Measurements from ENCODE around the gene CXCL8. TPM values are rescaled to one million over a fixed set of nuclear protein-coding genes. Genes with fewer than 3 reads are reported as not detected.

The CXCL8 gene
- total and polyA plus RNA-seq, 4 donors: 1.3 to 17.9 (median 10.0) TPM

- Histone ChIP-seq H3K4me3 (ENCODE audit: low read length in 2 of 2) (no peak overlapping the region), H3K9me3 (ENCODE audit: control insufficient read depth, low read length) (no peaks in the 10 kb centered on the region), H3K4me1 (ENCODE audit: control insufficient read depth in 1 of 2, insufficient read depth in 2 of 2, low read length in 2 of 2) (no peaks in the 10 kb centered on the region), H3K27me3 (ENCODE audit: control insufficient read depth in 1 of 2, insufficient read depth in 2 of 2, low read length in 1 of 2) (peaks cover 0 to 1% of the 10 kb centered on the region in 2 donors), H3K27ac (ENCODE audit: low read depth in 1 of 2, low read length in 2 of 2) (no peak overlapping the region), H3K36me3 (ENCODE audit: control insufficient read depth in 1 of 2, insufficient read depth in 2 of 2, low read length in 1 of 2) (no peaks in the 10 kb centered on the region)
- WGBS, 2 donors: 90% methylated on average over 6 of the region's 6 CpGs
- ATAC-seq (ENCODE audit: low FRiP score): no peak
- DNase-seq: no peak
- intact Hi-C loops (cut with DNase I): no loop called here
Measured at GRCh38 chr4:73723928-73724327, 16.4 kb upstream of the CXCL8 start.

- ATAC-seq (ENCODE audit: low FRiP score) (no peak), DNase-seq (no peak)
- intact Hi-C loops (cut with DNase I): no loop called here
- Histone ChIP-seq H3K9me3 (ENCODE audit: control insufficient read depth, low read length) (no peaks in the 10 kb centered on the region), H3K4me1 (ENCODE audit: control insufficient read depth in 1 of 2, insufficient read depth in 2 of 2, low read length in 2 of 2) (peaks cover 0 to 4% of the 10 kb centered on the region in 2 donors), H3K4me3 (ENCODE audit: low read length in 2 of 2) (no peak overlapping the region), H3K27ac (ENCODE audit: low read depth in 1 of 2, low read length in 2 of 2) (no peak overlapping the region), H3K27me3 (ENCODE audit: control insufficient read depth in 1 of 2, insufficient read depth in 2 of 2, low read length in 1 of 2) (peaks cover 0 to 1% of the 10 kb centered on the region in 2 donors), H3K36me3 (ENCODE audit: control insufficient read depth in 1 of 2, insufficient read depth in 2 of 2, low read length in 1 of 2) (no peaks in the 10 kb centered on the region)
- 97 to 98% methylated on average over 4 of the region's 4 CpGs for WGBS, 2 donors
Measured at GRCh38 chr4:73725510-73725909, 14.9 kb upstream of the CXCL8 start.

- DNase-seq (no peak), ATAC-seq (ENCODE audit: low FRiP score) (no peak)
- H3K27ac ChIP-seq (ENCODE audit: low read depth in 1 of 2, low read length in 2 of 2): no peak overlapping the region
- H3K9me3 ChIP-seq (ENCODE audit: control insufficient read depth, low read length): no peaks in the 10 kb centered on the region
- 28 to 35% methylated on average over 1 of the region's 1 CpG for WGBS, 2 donors
- H3K4me3 ChIP-seq (ENCODE audit: low read length in 2 of 2): no peak overlapping the region
- H3K36me3 ChIP-seq (ENCODE audit: control insufficient read depth in 1 of 2, insufficient read depth in 2 of 2, low read length in 1 of 2): no peaks in the 10 kb centered on the region
- peaks cover 0 to 1% of the 10 kb centered on the region in 2 donors for H3K27me3 ChIP-seq (ENCODE audit: control insufficient read depth in 1 of 2, insufficient read depth in 2 of 2, low read length in 1 of 2)
- peaks cover 0 to 4% of the 10 kb centered on the region in 2 donors for H3K4me1 ChIP-seq (ENCODE audit: control insufficient read depth in 1 of 2, insufficient read depth in 2 of 2, low read length in 2 of 2)
- intact Hi-C loops (cut with DNase I): no loop called here
Measured at GRCh38 chr4:73725985-73726384, 14.4 kb upstream of the CXCL8 start.

GRCh38 chr4:73727685-73728084, 12.7 kb upstream of the CXCL8 start:
- no peaks in the 10 kb centered on the region for H3K9me3 ChIP-seq (ENCODE audit: control insufficient read depth, low read length)
- H3K27ac ChIP-seq (ENCODE audit: low read depth in 1 of 2, low read length in 2 of 2): no peak overlapping the region
- no peak overlapping the region for H3K4me3 ChIP-seq (ENCODE audit: low read length in 2 of 2)
- intact Hi-C loops (cut with DNase I): no loop called here
- H3K27me3 ChIP-seq (ENCODE audit: control insufficient read depth in 1 of 2, insufficient read depth in 2 of 2, low read length in 1 of 2): peaks cover 0 to under 1% of the 10 kb centered on the region in 2 donors
- DNase-seq (no peak), ATAC-seq (ENCODE audit: low FRiP score) (no peak)
- WGBS, 2 donors: 88 to 91% methylated on average over 8 of the region's 8 CpGs
- H3K36me3 ChIP-seq (ENCODE audit: control insufficient read depth in 1 of 2, insufficient read depth in 2 of 2, low read length in 1 of 2): no peaks in the 10 kb centered on the region
- peaks cover 0 to 4% of the 10 kb centered on the region in 2 donors for H3K4me1 ChIP-seq (ENCODE audit: control insufficient read depth in 1 of 2, insufficient read depth in 2 of 2, low read length in 2 of 2)

- no peaks in the 10 kb centered on the region for H3K36me3 ChIP-seq (ENCODE audit: control insufficient read depth in 1 of 2, insufficient read depth in 2 of 2, low read length in 1 of 2)
- intact Hi-C loops (cut with DNase I): no loop called here
- DNase-seq: no peak
- no peaks in the 10 kb centered on the region for H3K27me3 ChIP-seq (ENCODE audit: control insufficient read depth in 1 of 2, insufficient read depth in 2 of 2, low read length in 1 of 2)
- H3K4me3 ChIP-seq (ENCODE audit: low read length in 2 of 2): no peak overlapping the region
- H3K4me1 ChIP-seq (ENCODE audit: control insufficient read depth in 1 of 2, insufficient read depth in 2 of 2, low read length in 2 of 2): peaks cover 0 to 4% of the 10 kb centered on the region in 2 donors
- no peak for ATAC-seq (ENCODE audit: low FRiP score)
- 95 to 96% methylated on average over 6 of the region's 6 CpGs for WGBS, 2 donors
- H3K27ac ChIP-seq (ENCODE audit: low read depth in 1 of 2, low read length in 2 of 2): no peak overlapping the region
- H3K9me3 ChIP-seq (ENCODE audit: control insufficient read depth, low read length): no peaks in the 10 kb centered on the region
Measured at GRCh38 chr4:73728091-73728741, 12.2 kb upstream of the CXCL8 start.

- Histone ChIP-seq H3K4me1 (ENCODE audit: control insufficient read depth in 1 of 2, insufficient read depth in 2 of 2, low read length in 2 of 2) (peaks cover 0 to 4% of the 10 kb centered on the region in 2 donors), H3K9me3 (ENCODE audit: control insufficient read depth, low read length) (no peaks in the 10 kb centered on the region), H3K27ac (ENCODE audit: low read depth in 1 of 2, low read length in 2 of 2) (no peak overlapping the region), H3K4me3 (ENCODE audit: low read length in 2 of 2) (no peak overlapping the region), H3K36me3 (ENCODE audit: control insufficient read depth in 1 of 2, insufficient read depth in 2 of 2, low read length in 1 of 2) (no peaks in the 10 kb centered on the region), H3K27me3 (ENCODE audit: control insufficient read depth in 1 of 2, insufficient read depth in 2 of 2, low read length in 1 of 2) (no peaks in the 10 kb centered on the region)
- 32 to 33% methylated on average over 3 of the region's 3 CpGs for WGBS, 2 donors
- intact Hi-C loops (cut with DNase I): loop anchor here (2.0 to 10.0 kb wide), 3 partner anchors 65 to 405 kb away; no protein-coding TSS in a partner anchor
- ATAC-seq (ENCODE audit: low FRiP score) (peak; percentile 89), DNase-seq (peak in 1 of 2 donors; percentile 77)
Measured at GRCh38 chr4:73729534-73730165, 10.7 kb upstream of the CXCL8 start.

GRCh38 chr4:73730292-73730691, 10.1 kb upstream of the CXCL8 start:
- no peaks in the 10 kb centered on the region for H3K27me3 ChIP-seq (ENCODE audit: control insufficient read depth in 1 of 2, insufficient read depth in 2 of 2, low read length in 1 of 2)
- intact Hi-C loops (cut with DNase I): loop anchor here (2.0 to 10.0 kb wide), 3 partner anchors 65 to 405 kb away; no protein-coding TSS in a partner anchor
- no peak overlapping the region for H3K4me3 ChIP-seq (ENCODE audit: low read length in 2 of 2)
- no peak overlapping the region for H3K27ac ChIP-seq (ENCODE audit: low read depth in 1 of 2, low read length in 2 of 2)
- DNase-seq (no peak), ATAC-seq (ENCODE audit: low FRiP score) (no peak)
- H3K9me3 ChIP-seq (ENCODE audit: control insufficient read depth, low read length): no peaks in the 10 kb centered on the region
- peaks cover 0 to 4% of the 10 kb centered on the region in 2 donors for H3K4me1 ChIP-seq (ENCODE audit: control insufficient read depth in 1 of 2, insufficient read depth in 2 of 2, low read length in 2 of 2)
- H3K36me3 ChIP-seq (ENCODE audit: control insufficient read depth in 1 of 2, insufficient read depth in 2 of 2, low read length in 1 of 2): no peaks in the 10 kb centered on the region
- WGBS, 2 donors: 64 to 74% methylated on average over 2 of the region's 2 CpGs

GRCh38 chr4:73730867-73731266, 9.5 kb upstream of the CXCL8 start:
- intact Hi-C loops (cut with DNase I): loop anchor here (2.0 to 10.0 kb wide), 3 partner anchors 66 to 404 kb away; no protein-coding TSS in a partner anchor
- peaks cover 0 to 4% of the 10 kb centered on the region in 2 donors for H3K4me1 ChIP-seq (ENCODE audit: control insufficient read depth in 1 of 2, insufficient read depth in 2 of 2, low read length in 2 of 2)
- 93 to 95% methylated on average over 3 of the region's 3 CpGs for WGBS, 2 donors
- no peaks in the 10 kb centered on the region for H3K9me3 ChIP-seq (ENCODE audit: control insufficient read depth, low read length)
- no peaks in the 10 kb centered on the region for H3K27me3 ChIP-seq (ENCODE audit: control insufficient read depth in 1 of 2, insufficient read depth in 2 of 2, low read length in 1 of 2)
- H3K36me3 ChIP-seq (ENCODE audit: control insufficient read depth in 1 of 2, insufficient read depth in 2 of 2, low read length in 1 of 2): no peaks in the 10 kb centered on the region
- no peak overlapping the region for H3K27ac ChIP-seq (ENCODE audit: low read depth in 1 of 2, low read length in 2 of 2)
- DNase-seq (no peak), ATAC-seq (ENCODE audit: low FRiP score) (no peak)
- no peak overlapping the region for H3K4me3 ChIP-seq (ENCODE audit: low read length in 2 of 2)
